Mesenchymal stem cell (in vitro differentiated cells and primary cell): ENCODE data around the gene PRKCB.

Source experiments
- DNase-seq: peaks from one replicate; pipeline ENCODE4 v3.0.0-alpha.2; 2013
- H2AFZ ChIP-seq: one replicate; pipeline ENCODE4 v1.6.1; 2013; ENCODE audit warnings: low read depth, mild to moderate bottlenecking, control low read depth, inconsistent platforms, low read length, moderate library complexity
- H2AK5ac ChIP-seq: 2 replicates; pipeline ENCODE4 v1.6.1; 2013; ENCODE audit warnings: low read length, moderate library complexity, mild to moderate bottlenecking, inconsistent platforms; ENCODE audit not compliant: severe bottlenecking
- H2BK120ac ChIP-seq: one replicate; pipeline ENCODE4 v1.6.1; 2013; ENCODE audit warnings: low read depth, mild to moderate bottlenecking, inconsistent platforms, low read length, moderate library complexity
- H2BK12ac ChIP-seq, 2 experiments: one replicate each; pipeline ENCODE4 v1.6.1; 2013; ENCODE audit warnings: inconsistent platforms in 2 of 2, low read length in 2 of 2, mild to moderate bottlenecking in 2 of 2, moderate library complexity in 2 of 2, control low read depth in 1 of 2
- H2BK15ac ChIP-seq: one replicate; pipeline ENCODE4 v1.6.1; 2013; ENCODE audit warnings: mild to moderate bottlenecking, low read depth, inconsistent platforms; ENCODE audit not compliant: poor library complexity, severe bottlenecking
- H2BK5ac ChIP-seq: 2 replicates; pipeline ENCODE4 v1.6.1; 2013; ENCODE audit warnings: low read depth, mild to moderate bottlenecking, low read length, control low read depth, inconsistent platforms; ENCODE audit not compliant: poor library complexity, severe bottlenecking
- H3K14ac ChIP-seq, 2 experiments: one replicate each; pipeline ENCODE4 v1.6.1; 2013; ENCODE audit warnings: inconsistent platforms in 2 of 2, low read length in 2 of 2, control low read depth in 1 of 2, mild to moderate bottlenecking in 1 of 2, moderate library complexity in 1 of 2
- H3K18ac ChIP-seq, 2 experiments: one replicate each; pipeline ENCODE4 v1.6.1; 2013; ENCODE audit warnings: inconsistent platforms in 2 of 2, low read length in 2 of 2, control low read depth in 1 of 2, low read depth in 1 of 2, mild to moderate bottlenecking in 1 of 2
- H3K23ac ChIP-seq, 2 experiments: one replicate each; pipeline ENCODE4 v1.6.1; 2013; ENCODE audit warnings: inconsistent platforms in 2 of 2, low read length in 2 of 2, mild to moderate bottlenecking in 2 of 2, moderate library complexity in 2 of 2, control low read depth in 1 of 2
- H3K27ac ChIP-seq: 2 replicates; pipeline ENCODE4 v1.5.1; 2013; ENCODE audit warnings: mild to moderate bottlenecking, moderate library complexity, low read length, control low read depth, inconsistent platforms; ENCODE audit not compliant: poor library complexity, severe bottlenecking
- H3K27me3 ChIP-seq, 2 experiments: 2 replicates each; pipeline versions ENCODE4 v1.6.1 to v1.7.0; 2013; ENCODE audit warnings: low read length in 2 of 2, mild to moderate bottlenecking in 2 of 2, moderate library complexity in 2 of 2, control low read depth in 1 of 2, inconsistent platforms in 1 of 2; ENCODE audit not compliant: control insufficient read depth in 1 of 2, insufficient read depth in 1 of 2
- H3K36me3 ChIP-seq, 2 experiments: 2 replicates each; pipeline versions ENCODE4 v1.6.1 to v1.7.0; 2013; ENCODE audit warnings: low read length in 2 of 2, control low read depth in 1 of 2, inconsistent platforms in 1 of 2, low read depth in 1 of 2, mild to moderate bottlenecking in 1 of 2; ENCODE audit not compliant: insufficient read depth in 2 of 2, control insufficient read depth in 1 of 2
- H3K4ac ChIP-seq, 2 experiments: one replicate each; pipeline ENCODE4 v1.6.1; 2013; ENCODE audit warnings: inconsistent platforms in 2 of 2, low read length in 2 of 2, mild to moderate bottlenecking in 2 of 2, moderate library complexity in 2 of 2, control low read depth in 1 of 2, low read depth in 1 of 2
- H3K4me1 ChIP-seq: 2 replicates; pipeline ENCODE4 v1.6.1; 2013; ENCODE audit warnings: low read depth, low read length, control low read depth; ENCODE audit not compliant: control insufficient read depth, insufficient read depth
- H3K4me2 ChIP-seq: 2 replicates; pipeline ENCODE4 v1.6.1; 2013; ENCODE audit warnings: low read length, mild to moderate bottlenecking, inconsistent platforms; ENCODE audit not compliant: poor library complexity, severe bottlenecking
- H3K4me3 ChIP-seq, 2 experiments: 2 replicates each; pipeline versions ENCODE4 v1.5.1 to v1.7.0; 2013; ENCODE audit warnings: low read length in 2 of 2, mild to moderate bottlenecking in 2 of 2, control low read depth in 1 of 2, low read depth in 1 of 2; ENCODE audit not compliant: insufficient read depth in 1 of 2
- H3K79me1 ChIP-seq: replicated peaks from 2 replicates; pipeline ENCODE4 v1.6.1; 2013; ENCODE audit warnings: mild to moderate bottlenecking, control low read depth, low read length, inconsistent platforms; ENCODE audit not compliant: poor library complexity, severe bottlenecking
- H3K9ac ChIP-seq: 2 replicates; pipeline ENCODE4 v1.7.0; 2013; ENCODE audit warnings: mild to moderate bottlenecking, low read length, moderate library complexity
- H3K9me3 ChIP-seq: 2 replicates; pipeline ENCODE4 v1.7.0; 2013; ENCODE audit warnings: mild to moderate bottlenecking, low read length; ENCODE audit not compliant: control insufficient read depth
- H4K8ac ChIP-seq: one replicate; pipeline ENCODE4 v1.6.1; 2013; ENCODE audit warnings: inconsistent platforms, mild to moderate bottlenecking, low read length, moderate library complexity
- H4K91ac ChIP-seq: one replicate; pipeline ENCODE4 v1.6.1; 2013; ENCODE audit warnings: mild to moderate bottlenecking, low read length, inconsistent platforms
- WGBS: methylation state at CpG from one replicate; pipeline ENCODE4 v1.1.7; 2013; ENCODE audit warnings: mixed read lengths; 5-methylcytosine and 5-hydroxymethylcytosine counted together

Gene PRKCB

DNA sequence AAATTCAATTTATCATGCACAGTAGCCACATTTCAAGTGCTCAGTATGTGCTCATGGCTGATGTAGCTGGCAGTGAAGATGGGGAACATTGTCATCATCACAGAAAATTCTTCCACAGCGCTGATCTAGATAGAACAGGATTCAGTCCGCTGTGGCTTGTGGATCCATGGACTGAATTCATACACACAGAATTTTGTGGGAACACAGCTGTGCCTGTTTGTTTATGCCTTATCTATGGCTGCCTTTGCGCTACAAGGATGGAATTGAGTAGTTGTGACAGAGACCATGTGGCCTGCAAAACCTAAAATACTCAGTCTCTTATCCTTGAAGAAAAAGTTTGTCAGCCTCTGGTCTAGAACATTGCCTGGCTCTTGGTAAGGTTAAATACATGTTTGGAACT, 128.4 kb downstream of the PRKCB start:
- H3K27ac ChIP-seq: no peak overlapping the region
- H3K9ac ChIP-seq: no peak overlapping the region
- WGBS: 92% methylated on average over 3 of the region's 3 CpGs

GRCh38 chr16:23965137-23965733, 129.5 kb downstream of the PRKCB start:
- no peak overlapping the region for H2BK12ac ChIP-seq
- DNase-seq: no peak
- no peaks in the 10 kb centered on the region for H3K27me3 ChIP-seq
- H3K4me1 ChIP-seq: no peaks in the 10 kb centered on the region
- H3K4me2 ChIP-seq: no peak overlapping the region
- no peak overlapping the region for H3K27ac ChIP-seq
- 88% methylated on average over 4 of the region's 6 CpGs for WGBS
- no peak overlapping the region for H2AK5ac ChIP-seq
- no peak overlapping the region for H4K8ac ChIP-seq
- H2BK5ac ChIP-seq: no peak overlapping the region
- H3K14ac ChIP-seq: no peak overlapping the region
- H2BK120ac ChIP-seq: no peak overlapping the region
- no peak overlapping the region for H2BK15ac ChIP-seq
- no peak overlapping the region for H3K23ac ChIP-seq
- H3K79me1 ChIP-seq: no peaks in the 10 kb centered on the region
- no peak overlapping the region for H3K4ac ChIP-seq
- no peak overlapping the region for H3K4me3 ChIP-seq
- H3K9me3 ChIP-seq: no peaks in the 10 kb centered on the region
- H4K91ac ChIP-seq: no peak overlapping the region
- no peak overlapping the region for H3K9ac ChIP-seq
- H2AFZ ChIP-seq: no peak overlapping the region
- no peak overlapping the region for H3K18ac ChIP-seq
- H3K36me3 ChIP-seq: no peaks in the 10 kb centered on the region

More for the DNA sequence above, 128.4 kb downstream of the PRKCB start:
- Histone ChIP-seq H2BK15ac (no peak overlapping the region), H2AK5ac (no peak overlapping the region), H3K4me1 (peaks cover 2% of the 10 kb centered on the region), H2BK5ac (no peak overlapping the region), H3K9me3 (no peaks in the 10 kb centered on the region), H3K4me3 (no peak overlapping the region), H3K4me2 (no peak overlapping the region), H3K36me3 (no peaks in the 10 kb centered on the region), H4K8ac (no peak overlapping the region), H3K4ac (no peak overlapping the region), H2BK12ac (no peak overlapping the region), H3K79me1 (no peaks in the 10 kb centered on the region), H3K14ac (no peak overlapping the region), H3K23ac (no peak overlapping the region), H2AFZ (no peak overlapping the region), H2BK120ac (no peak overlapping the region), H3K18ac (no peak overlapping the region), H4K91ac (no peak overlapping the region), H3K27me3 (no peaks in the 10 kb centered on the region)
- DNase-seq: no peak

DNA sequence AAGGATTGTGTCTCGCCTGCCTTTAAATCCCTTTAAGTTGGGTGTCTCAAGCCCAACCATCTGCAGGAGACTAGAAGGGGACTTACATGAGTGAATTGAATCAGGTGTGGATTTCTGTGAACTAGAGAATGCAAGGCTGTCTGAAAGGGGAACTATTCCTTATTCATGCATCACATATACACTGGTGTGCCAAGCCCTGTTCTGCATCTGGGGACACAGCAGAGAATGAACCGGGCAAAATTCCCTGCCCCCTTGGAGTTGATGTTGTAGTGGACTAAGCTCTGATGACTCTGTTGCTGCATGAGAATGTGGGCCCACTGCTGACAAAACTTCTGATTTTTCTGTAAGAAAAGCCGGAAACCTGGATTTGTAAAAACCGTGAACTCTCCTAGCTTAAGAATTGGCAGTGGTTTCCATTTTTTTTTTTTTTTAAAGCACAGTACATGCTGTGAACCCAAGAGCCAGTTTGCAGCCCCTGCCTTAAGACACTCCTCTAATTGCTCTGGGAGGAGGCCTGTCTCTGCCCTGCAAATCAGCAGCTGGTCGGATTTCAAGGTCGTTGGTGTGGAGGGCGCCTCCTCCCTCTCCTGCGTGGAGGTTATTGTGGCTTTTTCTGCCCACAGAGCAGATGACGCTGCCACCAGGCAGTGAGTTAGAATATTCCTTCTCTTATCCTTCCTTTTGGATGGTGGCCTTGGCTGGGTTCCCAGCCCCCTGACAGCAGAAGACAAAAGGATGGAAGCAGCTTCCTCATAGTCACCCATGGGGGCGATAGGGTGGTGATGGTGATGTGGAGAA, 131.0 kb downstream of the PRKCB start:
- Histone ChIP-seq H2BK120ac (no peak overlapping the region), H3K36me3 (no peaks in the 10 kb centered on the region), H4K8ac (no peak overlapping the region), H2AFZ (no peak overlapping the region), H3K9ac (no peak overlapping the region), H3K23ac (no peak overlapping the region), H3K4me1 (no peaks in the 10 kb centered on the region), H2BK5ac (no peak overlapping the region), H3K14ac (no peak overlapping the region), H3K4me3 (no peak overlapping the region), H3K27me3 (no peaks in the 10 kb centered on the region), H2AK5ac (no peak overlapping the region), H3K4me2 (no peak overlapping the region), H3K79me1 (no peaks in the 10 kb centered on the region), H4K91ac (no peak overlapping the region), H2BK15ac (no peak overlapping the region), H3K9me3 (no peaks in the 10 kb centered on the region), H2BK12ac (no peak overlapping the region), H3K27ac (no peak overlapping the region), H3K4ac (no peak overlapping the region), H3K18ac (no peak overlapping the region)
- 64% methylated on average over 9 of the region's 10 CpGs for WGBS
- no peak for DNase-seq

GRCh38 chr16:23967775-23968174, 132.0 kb downstream of the PRKCB start:
- H2BK120ac ChIP-seq: no peak overlapping the region

More at GRCh38 chr16:23967775-23968174, 132.0 kb downstream of the PRKCB start:
- no peak overlapping the region for H3K18ac ChIP-seq
- H3K27ac ChIP-seq: no peak overlapping the region
- no peaks in the 10 kb centered on the region for H3K36me3 ChIP-seq
- no peak overlapping the region for H2BK15ac ChIP-seq
- no peak for DNase-seq
- no peak overlapping the region for H4K91ac ChIP-seq
- no peak overlapping the region for H3K14ac ChIP-seq
- no peak overlapping the region for H3K9ac ChIP-seq
- H3K4me2 ChIP-seq: no peak overlapping the region
- 85% methylated on average over 6 of the region's 6 CpGs for WGBS
- no peak overlapping the region for H4K8ac ChIP-seq
- H2AK5ac ChIP-seq: no peak overlapping the region
- no peak overlapping the region for H3K23ac ChIP-seq
- no peaks in the 10 kb centered on the region for H3K79me1 ChIP-seq
- H2BK12ac ChIP-seq: no peak overlapping the region
- H2AFZ ChIP-seq: no peak overlapping the region
- no peak overlapping the region for H2BK5ac ChIP-seq
- no peaks in the 10 kb centered on the region for H3K9me3 ChIP-seq
- no peak overlapping the region for H3K4ac ChIP-seq
- no peaks in the 10 kb centered on the region for H3K27me3 ChIP-seq
- H3K4me1 ChIP-seq: no peaks in the 10 kb centered on the region
- H3K4me3 ChIP-seq: no peak overlapping the region
